HUES6 (cell line): Measurements from ENCODE around the gene MRTFA.
"Not testable (repeated sequence)": the region's sequence is repeated elsewhere in the genome, so short reads cannot be mapped to it uniquely, and the experiment has no call there.

Experiments used
- H3K27ac ChIP-seq: 2 replicates; pipeline ENCODE4 v1.7.0; 2013; ENCODE audit warnings: low read depth, mild to moderate bottlenecking, low read length, inconsistent platforms
- H3K27me3 ChIP-seq: 2 replicates; pipeline ENCODE4 v1.6.1; 2013; ENCODE audit warnings: low read length; ENCODE audit not compliant: control insufficient read depth, insufficient read depth
- H3K36me3 ChIP-seq: 2 replicates; pipeline ENCODE4 v1.6.1; 2013; ENCODE audit warnings: low read length; ENCODE audit not compliant: control insufficient read depth, insufficient read depth
- H3K4me1 ChIP-seq: 2 replicates; pipeline ENCODE4 v1.6.1; 2013; ENCODE audit warnings: low read length; ENCODE audit not compliant: control insufficient read depth, insufficient read depth
- H3K4me3 ChIP-seq: 2 replicates; pipeline ENCODE4 v1.5.1; 2013; ENCODE audit warnings: low read depth, low read length
- H3K9ac ChIP-seq: one replicate; pipeline ENCODE4 v1.6.1; 2013; ENCODE audit warnings: mild to moderate bottlenecking, low read length
- H3K9me3 ChIP-seq: 2 replicates; pipeline ENCODE4 v1.6.1; 2013; ENCODE audit warnings: low read depth, low read length; ENCODE audit not compliant: control insufficient read depth, insufficient read depth

MRTFA gene

DNA sequence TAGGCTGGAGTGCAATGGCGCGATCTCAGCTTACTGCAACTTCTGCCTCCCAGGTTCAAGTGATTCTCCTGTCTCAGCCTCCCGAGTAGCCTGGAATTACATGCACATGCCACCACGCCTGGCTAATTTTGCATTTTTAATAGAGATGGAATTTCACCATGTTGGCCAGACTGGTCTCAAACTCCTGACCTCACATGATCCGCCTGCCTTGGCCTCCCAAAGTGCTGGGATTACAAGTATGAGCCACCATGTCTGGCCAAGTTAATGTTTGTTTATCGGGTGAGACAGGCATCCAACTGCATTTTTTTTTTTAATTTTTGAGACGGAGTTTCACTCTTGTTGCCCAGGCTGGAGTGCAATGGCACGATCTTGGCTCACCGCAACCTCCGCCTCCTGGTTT, 20.1 kb upstream of the MRTFA start:
- H3K4me3 ChIP-seq, H3K27me3 ChIP-seq, H3K9ac ChIP-seq, H3K36me3 ChIP-seq, H3K27ac ChIP-seq, H3K9me3 ChIP-seq: not testable (repeated sequence)
- peaks cover 12% of the 10 kb centered on the region; the same call in 1 of the 2 replicates for H3K4me1 ChIP-seq

- not testable (repeated sequence) for H3K9me3 ChIP-seq, H3K27me3 ChIP-seq, H3K4me3 ChIP-seq, H3K27ac ChIP-seq, H3K9ac ChIP-seq, H3K36me3 ChIP-seq
- H3K4me1 ChIP-seq = peaks cover 16% of the 10 kb centered on the region; the same call in 1 of the 2 replicates
These were observed 19.4 kb upstream of the MRTFA start for GRCh38 chr22:40655941-40656340.

GRCh38 chr22:40654522-40655167, 18.1 kb upstream of the MRTFA start:
- no peaks in the 10 kb centered on the region for H3K27me3 ChIP-seq
- peaks cover 16% of the 10 kb centered on the region; the same call in 1 of the 2 replicates for H3K4me1 ChIP-seq
- no peaks in the 10 kb centered on the region for H3K9me3 ChIP-seq
- H3K4me3 ChIP-seq = no peak overlapping the region
- H3K27ac ChIP-seq = no peak overlapping the region
- H3K9ac ChIP-seq = no peak overlapping the region
- H3K36me3 ChIP-seq = no peaks in the 10 kb centered on the region

DNA sequence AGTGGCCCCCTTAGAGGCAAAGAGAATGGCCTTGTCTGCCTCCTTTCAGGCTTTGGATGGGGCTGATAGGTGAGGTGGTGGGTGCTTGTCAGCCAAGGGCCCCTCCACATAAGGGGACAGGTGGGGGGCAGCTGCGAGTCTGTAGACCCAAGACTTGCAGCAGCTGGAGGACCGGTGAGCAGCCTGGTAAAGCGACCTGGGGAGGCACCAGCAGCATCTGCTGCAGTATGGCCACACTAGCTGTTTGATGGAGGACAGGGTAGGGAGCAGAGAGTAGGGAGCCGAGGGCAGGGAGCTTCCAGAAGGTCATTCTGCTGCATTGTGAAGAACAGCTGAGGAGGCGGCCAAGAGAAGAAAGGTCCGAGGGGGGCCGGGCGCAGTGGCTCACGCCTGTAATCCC, 16.8 kb upstream of the MRTFA start:
- Histone ChIP-seq H3K27ac (no peak overlapping the region), H3K9ac (peak overlapping the region; percentile 20)

GRCh38 chr22:40651563-40652501, 15.3 kb upstream of the MRTFA start:
- Histone ChIP-seq H3K4me3 (peak overlapping the region; percentile 79), H3K9ac (peak overlapping the region; percentile 97), H3K4me1 (peaks cover 16% of the 10 kb centered on the region; the same call in 1 of the 2 replicates), H3K36me3 (no peaks in the 10 kb centered on the region), H3K27me3 (no peaks in the 10 kb centered on the region), H3K27ac (peak overlapping the region; percentile 96), H3K9me3 (no peaks in the 10 kb centered on the region)

More for the DNA sequence above, 16.8 kb upstream of the MRTFA start:
- H3K4me1 ChIP-seq = peaks cover 16% of the 10 kb centered on the region; the same call in 1 of the 2 replicates
- H3K27me3 ChIP-seq = no peaks in the 10 kb centered on the region
- no peak overlapping the region for H3K4me3 ChIP-seq
- H3K9me3 ChIP-seq = no peaks in the 10 kb centered on the region
- H3K36me3 ChIP-seq = no peaks in the 10 kb centered on the region

- Histone ChIP-seq H3K9me3 (no peaks in the 10 kb centered on the region), H3K4me1 (peaks cover 16% of the 10 kb centered on the region; the same call in 1 of the 2 replicates), H3K4me3 (peak overlapping the region; percentile 79; the same call in 1 of the 2 replicates), H3K27ac (peak overlapping the region; percentile 96; the same call in 1 of the 2 replicates), H3K9ac (peak overlapping the region; percentile 97), H3K27me3 (no peaks in the 10 kb centered on the region), H3K36me3 (no peaks in the 10 kb centered on the region)
These were observed 14.5 kb upstream of the MRTFA start for GRCh38 chr22:40651057-40651456.

DNA sequence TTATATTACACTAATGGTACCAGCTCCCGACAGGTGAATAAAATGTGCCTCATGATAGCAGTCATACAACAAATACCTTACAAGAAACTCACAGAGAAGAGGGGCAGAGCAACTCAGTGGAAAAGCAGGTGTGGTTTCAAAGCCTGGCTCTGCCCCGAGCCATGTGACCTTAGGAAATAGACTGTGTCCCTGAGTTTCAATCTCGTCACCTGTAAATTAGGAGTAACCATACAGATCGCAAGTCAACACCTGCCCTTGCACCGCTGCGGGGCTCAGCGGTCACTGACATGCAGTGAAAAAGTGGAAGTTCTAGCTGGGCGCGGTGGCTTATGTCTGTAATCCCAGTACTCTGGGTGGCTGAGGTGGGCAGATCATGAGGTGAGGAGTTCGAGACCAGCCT, 11.9 kb upstream of the MRTFA start:
- Histone ChIP-seq H3K9ac (no peak overlapping the region), H3K9me3 (no peaks in the 10 kb centered on the region), H3K36me3 (no peaks in the 10 kb centered on the region), H3K27me3 (no peaks in the 10 kb centered on the region), H3K4me1 (peaks cover 10% of the 10 kb centered on the region; the same call in 1 of the 2 replicates), H3K27ac (no peak overlapping the region), H3K4me3 (no peak overlapping the region)

DNA sequence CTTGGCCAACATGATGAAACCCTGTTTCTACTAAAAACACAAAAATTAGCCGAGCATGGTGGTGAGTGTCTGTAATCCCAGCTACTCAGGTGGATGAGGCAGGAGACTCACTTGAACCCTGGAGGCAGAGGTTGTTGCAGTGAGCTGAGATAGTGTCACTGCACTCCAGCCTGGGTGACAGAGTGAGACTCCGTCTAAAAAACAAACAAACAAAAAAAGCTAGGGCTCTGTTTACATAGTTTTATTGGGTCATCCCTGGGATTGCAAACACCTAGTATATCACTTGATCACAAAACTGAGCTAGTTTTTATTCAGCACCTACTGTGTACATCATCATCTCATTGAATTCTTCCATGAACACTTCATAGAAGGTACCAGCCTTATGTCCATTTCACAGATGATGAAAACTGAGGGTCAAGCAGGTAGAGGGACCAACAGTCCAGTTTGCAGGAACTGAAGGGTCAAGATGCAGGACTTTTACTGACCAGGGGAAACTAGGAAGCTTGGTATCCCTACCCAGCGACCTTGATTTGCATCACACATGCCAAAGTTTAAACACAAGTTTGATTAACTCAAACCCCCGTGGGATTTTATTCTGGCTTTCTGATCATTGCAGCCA, 9.2 kb upstream of the MRTFA start:
- Histone ChIP-seq H3K4me1 (no peaks in the 10 kb centered on the region), H3K4me3 (no peak overlapping the region), H3K36me3 (no peaks in the 10 kb centered on the region), H3K27me3 (no peaks in the 10 kb centered on the region), H3K9me3 (no peaks in the 10 kb centered on the region), H3K9ac (no peak overlapping the region), H3K27ac (no peak overlapping the region)

DNA sequence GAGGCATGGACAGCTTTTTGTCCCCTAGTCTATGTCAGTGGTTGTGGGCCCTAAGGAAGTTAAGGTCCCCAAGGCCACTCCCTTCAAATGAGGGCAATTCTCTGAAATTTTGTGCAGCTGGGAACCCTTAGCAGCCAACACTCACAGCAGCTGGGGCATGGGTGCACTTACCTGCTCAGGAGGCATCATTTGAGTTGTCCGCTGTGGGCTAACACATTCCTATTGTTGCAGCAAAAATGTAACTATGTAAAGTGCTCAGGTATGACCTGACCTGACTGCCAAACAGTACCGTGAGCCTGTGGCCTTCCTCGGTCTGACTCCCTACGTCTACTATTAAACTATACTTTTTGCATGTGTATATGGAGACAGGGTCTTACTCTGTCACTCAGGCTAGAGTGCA, 5.8 kb upstream of the MRTFA start:
- Histone ChIP-seq H3K4me3 (no peak overlapping the region), H3K9me3 (no peaks in the 10 kb centered on the region), H3K4me1 (no peaks in the 10 kb centered on the region), H3K27ac (no peak overlapping the region), H3K36me3 (no peaks in the 10 kb centered on the region), H3K27me3 (no peaks in the 10 kb centered on the region), H3K9ac (no peak overlapping the region)

DNA sequence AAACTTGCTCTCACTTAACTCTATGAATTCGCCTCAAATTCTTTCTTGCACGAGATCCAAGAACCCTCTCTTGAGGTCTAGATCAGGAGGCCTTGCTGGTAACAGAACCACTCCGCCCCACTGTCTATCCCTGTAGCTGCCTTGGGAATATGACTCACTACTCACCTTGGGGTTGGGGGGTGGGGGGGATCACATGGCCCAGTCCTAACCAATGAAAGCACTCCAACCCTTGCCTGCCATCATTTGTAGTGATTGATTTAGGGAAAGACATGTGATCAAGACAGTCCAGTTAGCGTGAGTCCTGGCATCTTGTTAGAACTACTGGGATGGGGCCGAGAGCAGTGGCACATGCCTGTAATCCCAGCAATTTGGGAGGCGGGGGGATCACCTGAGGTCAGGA, 4.8 kb upstream of the MRTFA start:
- Histone ChIP-seq H3K27me3 (no peaks in the 10 kb centered on the region), H3K4me3 (no peak overlapping the region), H3K27ac (no peak overlapping the region), H3K4me1 (no peaks in the 10 kb centered on the region), H3K36me3 (no peaks in the 10 kb centered on the region), H3K9ac (no peak overlapping the region), H3K9me3 (no peaks in the 10 kb centered on the region)

- H3K36me3 ChIP-seq = no peaks in the 10 kb centered on the region
- no peak overlapping the region for H3K27ac ChIP-seq
- H3K4me1 ChIP-seq = peaks cover 8% of the 10 kb centered on the region; the same call in 1 of the 2 replicates
- no peak overlapping the region for H3K4me3 ChIP-seq
- H3K9me3 ChIP-seq = no peaks in the 10 kb centered on the region
- no peak overlapping the region for H3K9ac ChIP-seq
- H3K27me3 ChIP-seq = no peaks in the 10 kb centered on the region
These were observed 1.7 kb upstream of the MRTFA start for GRCh38 chr22:40638261-40638660.
